8988T (cell line): ENCODE measurements around the gene NYNRIN.
"Not testable (repeated sequence)": the region's sequence is repeated elsewhere in the genome, so short reads cannot be mapped to it uniquely, and the experiment has no call there.

Experiments
- DNase-seq: peaks from one replicate; pipeline ENCODE4 v3.0.0; 2011

Gene NYNRIN

GRCh38 chr14:24398653-24399446 is at the start of gene NYNRIN:
NYNRIN (plus strand) TSS chr14:24399003; CDS start chr14:24399247, 244 bp downstream.
- DNase-seq, result peak; percentile 27

GRCh38 chr14:24349742-24350141 is 49.1 kb upstream of the NYNRIN start:
- no peak for DNase-seq

GRCh38 chr14:24351517-24351916 is 47.3 kb upstream of the NYNRIN start:
- no peak for DNase-seq

GRCh38 chr14:24353559-24354481 is 45.0 kb upstream of the NYNRIN start:
- DNase-seq, result no peak

- not testable (repeated sequence) for DNase-seq
Measured at GRCh38 chr14:24354482-24354825, 44.3 kb upstream of the NYNRIN start.

- DNase-seq, result no peak
Measured at GRCh38 chr14:24355009-24355408, 43.8 kb upstream of the NYNRIN start.

- no peak for DNase-seq
Measured at GRCh38 chr14:24356208-24356607, 42.6 kb upstream of the NYNRIN start.

- no peak for DNase-seq
Measured at GRCh38 chr14:24360281-24360680, 38.5 kb upstream of the NYNRIN start.

- no peak for DNase-seq
Measured at GRCh38 chr14:24361326-24361725, 37.5 kb upstream of the NYNRIN start.

GRCh38 chr14:24362241-24362960 is 36.4 kb upstream of the NYNRIN start:
- no peak for DNase-seq

GRCh38 chr14:24363401-24363800 is 35.4 kb upstream of the NYNRIN start:
- no peak for DNase-seq

GRCh38 chr14:24364841-24365240 is 34.0 kb upstream of the NYNRIN start:
- no peak for DNase-seq

- DNase-seq, result peak; percentile 56
Measured at GRCh38 chr14:24365600-24366412, 33.0 kb upstream of the NYNRIN start.

- no peak for DNase-seq
Measured at GRCh38 chr14:24366413-24366720, 32.4 kb upstream of the NYNRIN start.

GRCh38 chr14:24366721-24367513 is 31.9 kb upstream of the NYNRIN start:
- DNase-seq, result peak; percentile 74

GRCh38 chr14:24367514-24368211 is 31.1 kb upstream of the NYNRIN start, which contains the start of gene NFATC4:
NFATC4 (plus strand) TSS chr14:24368184; CDS start chr14:24368341, 157 bp downstream.
- DNase-seq, result peak; percentile 53

GRCh38 chr14:24368212-24368561 is 30.6 kb upstream of the NYNRIN start:
- DNase-seq, result no peak

- no peak for DNase-seq
Measured at GRCh38 chr14:24368562-24369252, 30.1 kb upstream of the NYNRIN start.

- DNase-seq, result no peak
Measured at GRCh38 chr14:24369463-24369862, 29.3 kb upstream of the NYNRIN start.
